Cortex of kidney (tissue), 1 donor: Measurements from ENCODE around the gene LY86.

Source experiments
- DNase-seq: peaks from one replicate; lab custom pipeline; 2025; lab: John Stamatoyannopoulos, UW

LY86 gene

GRCh38 chr6:6570929-6571671 is 17.4 kb upstream of the LY86 start:
- DNase-seq: no peak

DNA sequence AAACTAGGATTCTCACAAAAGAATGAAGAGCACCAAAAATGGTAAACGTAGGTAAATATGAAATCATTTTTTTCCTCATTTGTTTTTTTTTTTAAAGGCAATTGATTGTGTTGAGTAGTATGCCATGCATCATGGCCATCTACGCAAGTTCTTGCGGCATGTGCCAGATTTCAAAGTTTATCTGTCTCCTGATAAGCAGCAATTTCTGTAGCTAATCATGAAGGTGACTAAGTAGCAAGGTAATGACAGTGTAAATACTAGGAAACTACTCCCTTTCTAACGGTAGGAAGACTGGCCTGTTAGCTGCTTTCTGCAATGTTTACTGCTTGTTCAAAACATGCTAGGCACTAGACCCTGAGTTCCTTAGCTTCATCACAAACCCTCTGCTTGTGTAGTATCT is 13.4 kb upstream of the LY86 start:
- DNase-seq: no peak

DNA sequence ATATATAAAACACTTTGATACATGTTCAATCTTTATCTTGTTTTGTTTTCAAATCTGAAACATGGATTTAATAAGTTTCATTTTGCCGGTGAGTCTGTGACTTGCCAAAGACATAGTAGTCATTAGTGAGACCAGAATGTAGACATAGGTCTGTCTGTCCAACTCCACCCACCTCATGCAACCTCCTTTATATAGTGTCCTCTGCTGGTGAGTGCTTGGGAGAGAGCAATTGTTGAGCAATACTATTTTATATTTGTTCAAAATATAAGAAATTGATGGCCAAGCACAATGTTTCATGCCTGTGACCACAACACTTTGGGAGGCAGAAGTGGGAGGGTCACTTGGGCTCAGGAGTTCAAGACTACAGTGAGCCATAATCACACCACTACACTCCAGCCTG is 10.8 kb upstream of the LY86 start:
- no peak for DNase-seq

- DNase-seq: no peak
Measured at GRCh38 chr6:6579281-6579680, 9.2 kb upstream of the LY86 start.

DNA sequence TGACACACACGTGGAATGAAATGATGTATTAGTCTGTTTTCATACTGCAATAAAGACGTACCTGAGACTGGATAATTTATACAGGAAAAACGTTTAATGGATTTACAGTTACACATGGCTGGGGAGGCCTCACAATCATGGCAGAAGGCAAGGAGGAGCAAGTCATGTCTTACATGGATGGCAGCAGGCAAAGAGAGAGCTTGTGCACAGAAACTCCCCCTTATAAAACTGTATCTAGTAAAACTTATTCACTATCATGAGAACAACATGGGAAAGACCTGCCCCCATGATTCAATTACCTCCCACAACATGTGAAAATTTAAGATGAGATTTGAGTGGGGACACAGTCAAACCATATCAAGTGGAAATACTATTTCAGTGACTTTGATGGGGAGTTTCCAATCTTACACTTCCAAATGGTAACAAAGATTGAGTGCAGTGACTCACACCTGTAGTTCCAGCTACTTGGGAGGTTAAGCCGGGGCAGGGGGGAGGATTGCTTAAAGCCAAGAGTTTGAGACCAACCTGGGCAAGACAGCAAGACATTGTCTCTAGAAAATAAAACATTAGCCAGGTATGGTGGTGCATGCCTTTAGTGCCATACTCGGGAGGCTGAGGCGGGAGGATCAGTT is 8.2 kb upstream of the LY86 start:
- no peak for DNase-seq

DNA sequence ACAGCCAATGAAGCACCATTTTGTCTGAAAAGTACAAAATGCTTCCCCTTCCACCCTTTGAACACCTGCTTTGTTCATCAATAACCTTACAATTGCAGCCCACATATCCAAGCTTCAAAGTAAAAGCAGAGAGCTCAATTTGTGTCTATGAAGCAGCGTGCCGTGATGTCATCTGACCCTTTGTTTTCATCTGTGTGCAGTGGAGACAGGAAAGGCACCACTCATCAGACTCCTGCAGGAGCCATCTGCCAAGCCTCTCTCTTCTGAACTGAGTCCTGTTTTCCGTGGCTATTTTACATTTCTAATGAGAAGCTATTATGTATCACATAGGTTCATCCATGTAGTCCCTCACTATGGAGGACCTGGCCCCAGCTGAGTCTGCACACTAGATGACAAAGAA is 7.5 kb upstream of the LY86 start:
- DNase-seq: no peak

DNA sequence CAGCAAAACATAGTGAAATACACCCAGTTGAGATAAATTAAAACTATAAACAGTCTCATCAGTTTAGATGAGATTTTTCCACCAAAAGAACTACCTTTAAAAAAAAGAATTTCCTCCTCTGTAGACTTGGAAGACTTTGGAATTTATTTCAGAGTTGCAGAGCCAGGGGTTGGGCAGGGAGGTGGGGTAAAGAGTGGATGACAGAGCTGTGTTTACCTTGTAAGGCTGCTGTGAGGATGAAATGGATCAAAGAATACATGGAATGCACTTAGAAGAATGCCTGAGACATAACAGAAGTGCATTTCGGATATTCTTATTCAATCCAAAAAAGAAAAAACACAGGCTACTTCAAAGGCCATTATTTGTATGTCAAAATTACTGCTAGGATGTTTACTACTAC is 6.4 kb upstream of the LY86 start:
- no peak for DNase-seq

GRCh38 chr6:6583836-6584235 is 4.7 kb upstream of the LY86 start:
- no peak for DNase-seq

DNA sequence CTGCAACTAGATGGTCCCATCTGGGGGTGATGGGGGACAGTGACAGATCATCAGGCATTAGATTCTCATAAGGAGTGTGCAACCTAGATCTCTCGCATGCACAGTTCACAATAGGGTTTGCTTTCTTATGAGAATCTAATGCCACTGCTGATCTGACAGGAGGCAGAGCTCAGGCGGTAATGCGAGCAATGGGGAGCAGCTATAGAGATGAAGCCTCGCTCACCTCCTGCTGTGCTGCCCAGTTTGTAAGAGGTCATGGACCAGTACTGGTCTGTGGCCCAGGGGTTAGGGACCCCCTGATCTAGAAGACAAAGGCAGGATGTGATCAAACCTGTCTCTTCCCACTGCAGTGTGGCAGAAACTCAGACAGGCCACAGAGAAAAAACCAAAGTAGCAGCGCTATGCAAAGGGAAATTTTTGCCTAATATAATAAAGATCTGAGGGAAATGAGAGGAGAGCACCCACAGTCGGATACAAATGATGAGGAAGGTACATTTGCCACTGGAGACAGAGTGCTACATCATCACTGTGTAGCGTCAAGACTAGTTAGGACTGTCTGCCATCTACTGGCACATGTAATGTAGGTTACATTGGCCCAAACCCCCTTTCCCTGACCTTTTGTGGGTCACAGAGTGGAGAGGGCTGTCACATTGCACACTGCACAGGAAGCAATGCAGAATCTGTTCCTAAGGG is 4.1 kb upstream of the LY86 start:
- DNase-seq: no peak

GRCh38 chr6:6585003-6585311 is 3.6 kb upstream of the LY86 start:
- no peak for DNase-seq

DNA sequence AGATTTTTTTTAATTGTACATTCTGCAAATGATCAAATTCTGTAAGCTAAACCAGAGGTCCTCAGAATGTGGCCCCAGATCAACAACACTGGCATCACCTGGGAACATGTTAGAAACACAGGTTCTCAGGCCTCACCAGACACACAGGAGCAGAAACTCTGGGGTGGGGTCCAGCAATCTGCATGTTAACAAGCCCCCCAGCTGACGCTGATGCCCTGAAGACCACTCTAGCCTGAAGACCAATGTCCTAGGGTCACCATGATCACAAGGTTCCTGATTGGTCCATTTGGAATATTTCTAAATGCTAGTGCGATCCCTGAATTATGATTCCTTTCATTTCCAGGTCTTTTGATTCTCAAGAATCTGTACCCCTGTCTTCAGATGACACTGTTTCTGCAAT is 2.4 kb upstream of the LY86 start:
- no peak for DNase-seq

DNA sequence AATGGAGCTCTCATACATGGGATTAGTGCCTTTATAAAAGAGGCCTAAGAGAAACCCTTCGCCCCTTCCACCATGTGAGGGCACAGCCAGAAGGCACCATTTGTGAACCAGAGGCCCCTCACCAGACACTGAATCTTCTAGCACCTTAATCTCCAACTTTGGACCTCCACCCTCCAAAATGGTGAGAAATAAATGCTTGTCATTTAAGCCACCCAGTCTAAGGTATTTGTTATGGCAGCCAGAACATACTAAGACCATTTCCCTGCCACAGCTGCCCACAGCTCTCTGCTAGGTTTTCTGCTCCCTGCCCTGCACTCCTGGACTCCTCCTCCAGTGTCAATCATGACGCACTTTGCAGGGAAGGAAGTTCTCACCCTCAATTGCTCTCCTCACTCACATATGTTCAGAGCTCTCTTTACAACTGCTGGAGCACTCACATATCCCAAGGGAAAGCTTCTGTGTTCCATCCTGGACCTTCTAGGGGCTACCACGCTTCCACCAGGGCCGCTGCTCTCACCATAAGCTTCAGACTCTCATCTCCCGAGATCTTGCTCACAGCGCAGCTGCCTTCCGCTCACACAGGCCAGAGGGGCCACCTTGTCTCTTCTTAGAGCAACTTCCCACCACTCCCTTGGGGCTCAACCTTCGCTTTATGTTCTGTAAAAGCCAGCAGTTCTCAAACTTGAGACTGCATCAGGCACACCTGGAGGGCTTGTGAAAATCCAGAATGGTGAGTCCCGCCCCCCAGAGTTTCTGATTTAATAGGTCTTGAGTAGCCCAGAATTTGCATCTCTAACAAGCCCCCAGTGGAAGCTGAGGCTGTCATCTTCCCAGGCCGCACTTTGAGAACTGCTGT is 1.6 kb upstream of the LY86 start:
- no peak for DNase-seq

DNA sequence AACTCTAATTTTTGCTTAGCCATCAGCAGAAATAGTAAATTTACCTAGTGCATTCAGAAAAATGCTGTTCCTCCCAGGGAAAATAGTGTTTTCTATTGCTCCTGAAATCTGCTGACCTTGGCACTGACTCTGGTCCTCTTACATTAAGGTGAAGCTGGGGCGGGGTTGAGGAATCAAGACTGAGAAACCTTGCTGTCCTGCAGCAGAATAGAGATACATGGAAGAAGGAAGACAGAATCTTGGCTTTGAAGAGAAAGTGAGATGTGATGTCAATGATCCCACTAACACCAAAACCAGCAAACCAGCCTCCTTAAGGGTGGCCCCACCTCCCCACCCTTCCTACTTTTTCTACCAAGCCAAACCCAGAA is 840 bp upstream of the LY86 start:
- DNase-seq: no peak

- DNase-seq: no peak
Measured at GRCh38 chr6:6588924-6589709, 597 bp downstream of the LY86 start.

DNA sequence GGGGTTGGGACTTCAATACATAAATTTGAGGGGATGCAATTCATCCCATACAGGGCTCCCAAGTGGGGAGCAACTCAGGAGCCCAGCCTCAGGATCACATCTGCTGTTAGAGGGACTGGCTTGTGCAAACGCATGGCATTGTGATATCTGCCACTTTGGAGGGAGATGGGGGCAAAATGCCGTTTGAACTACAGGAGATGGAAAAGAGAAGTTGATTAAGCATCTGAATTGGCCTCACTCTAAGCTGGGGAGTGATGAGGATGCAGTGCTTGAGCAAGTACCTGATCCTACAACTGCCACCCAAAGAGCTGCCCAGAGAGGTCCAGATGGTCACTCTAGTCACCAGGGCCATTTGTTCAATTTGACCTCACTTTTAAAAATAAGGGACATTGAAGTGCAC is 2.0 kb downstream of the LY86 start:
- DNase-seq: no peak

DNA sequence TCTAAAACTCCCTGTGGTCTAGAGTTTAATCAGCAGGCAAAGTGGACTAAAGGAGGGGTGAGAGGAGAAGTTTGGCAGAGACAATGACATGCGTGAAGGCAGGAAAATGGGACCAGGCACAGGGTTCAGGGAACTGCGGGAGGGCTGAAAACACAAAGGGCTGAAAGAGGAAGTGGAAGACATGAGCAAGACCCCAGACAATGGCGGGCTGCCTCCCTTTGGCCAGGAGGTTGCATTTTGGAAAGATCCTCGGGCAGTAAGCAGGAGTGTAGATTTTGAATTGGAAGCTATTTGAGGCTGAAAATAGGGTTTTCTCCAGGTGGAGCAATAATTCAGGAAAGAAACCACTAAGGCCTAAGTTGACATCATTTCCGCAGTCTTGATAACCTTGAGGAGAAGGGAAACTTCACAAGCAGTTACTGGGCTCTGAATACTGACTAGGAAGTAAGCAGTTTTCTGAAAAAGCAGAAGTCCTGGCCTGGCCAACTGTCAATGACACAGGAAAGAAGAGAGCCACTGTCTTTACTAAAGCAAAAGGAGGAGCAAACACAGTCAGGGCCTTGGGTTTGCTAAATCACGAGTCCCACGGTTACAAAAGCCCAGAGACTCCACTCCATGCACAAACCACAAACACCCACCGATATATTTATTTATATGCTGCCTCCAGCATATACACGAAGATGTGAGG is 3.4 kb downstream of the LY86 start:
- no peak for DNase-seq

DNA sequence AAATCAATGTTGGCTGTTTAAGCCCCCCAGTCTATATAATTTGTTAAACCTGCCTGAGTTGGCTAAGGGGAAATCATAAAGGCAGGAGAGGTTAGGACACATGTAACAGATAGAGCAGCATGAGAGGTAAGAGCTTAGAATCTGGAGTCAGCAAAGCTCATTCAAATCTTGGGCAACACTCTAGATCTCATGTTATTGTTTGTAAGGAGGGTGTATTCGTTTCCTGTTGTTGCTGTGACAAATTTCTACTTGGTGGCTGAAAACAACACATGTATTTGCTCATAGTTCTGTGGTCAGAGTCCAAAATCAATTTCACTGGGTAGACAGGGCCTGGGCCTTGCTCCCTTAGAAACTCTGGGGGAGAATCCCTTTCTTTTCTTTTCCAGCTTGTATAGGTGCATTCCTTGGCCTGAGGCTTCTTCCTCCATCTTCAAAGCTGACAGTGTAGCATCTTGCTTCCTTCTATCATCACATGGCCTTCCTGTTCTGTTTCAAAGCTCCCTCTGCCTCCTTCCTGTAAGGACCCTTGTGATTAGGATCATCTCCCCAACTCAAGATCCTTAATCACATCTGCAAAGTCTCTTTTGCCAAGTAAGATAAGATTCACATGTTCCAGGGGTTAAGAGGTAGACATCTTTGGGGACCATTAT is 4.4 kb downstream of the LY86 start:
- no peak for DNase-seq

DNA sequence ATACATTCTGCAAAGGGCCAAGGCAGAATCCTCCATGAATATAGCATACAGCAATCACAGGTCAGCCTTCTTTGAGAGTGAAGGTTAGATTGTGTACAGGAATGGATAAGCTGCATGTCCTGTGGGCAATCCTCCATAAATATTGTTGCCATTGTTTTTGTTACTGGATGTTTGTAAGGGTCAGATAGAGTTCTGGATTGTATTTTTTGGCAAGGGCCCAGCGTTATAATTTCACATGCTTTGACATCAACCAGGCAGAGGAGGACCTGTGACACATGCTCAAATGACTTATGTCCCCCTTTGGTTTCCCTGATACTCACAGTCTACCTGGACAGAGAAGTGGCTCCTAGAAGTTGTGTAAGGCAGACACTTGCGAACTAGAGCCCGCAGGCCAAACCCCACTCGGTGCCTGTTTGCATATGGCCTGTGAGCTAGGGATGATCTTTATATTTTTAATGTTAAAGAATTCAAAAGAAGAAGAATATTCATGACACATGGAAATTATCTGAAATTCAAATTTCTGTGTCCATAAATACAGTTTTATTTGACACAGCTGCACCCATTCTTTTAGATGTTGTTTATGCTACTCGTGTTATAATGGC is 5.4 kb downstream of the LY86 start:
- DNase-seq: no peak

GRCh38 chr6:6595025-6595424 is 6.5 kb downstream of the LY86 start:
- no peak for DNase-seq

- DNase-seq: no peak
Measured at GRCh38 chr6:6595952-6596351, 7.4 kb downstream of the LY86 start.
